GM19328 (cell line): ENCODE data around the gene EMILIN1.
"Not testable (repeated sequence)": the region's sequence is repeated elsewhere in the genome, so short reads cannot be mapped to it uniquely, and the experiment has no call there.

Source experiments
- ATAC-seq: cut with Tn5 transposase; IDR thresholded peaks from one replicate; pipeline ENCODE4 v1.9.1; 2021; ENCODE audit warnings: mild to moderate bottlenecking, moderate library complexity; ENCODE audit not compliant: unreplicated experiment

EMILIN1 gene

GRCh38 chr2:27053776-27054175 is 24.6 kb upstream of the EMILIN1 start:
- ATAC-seq: no peak

DNA sequence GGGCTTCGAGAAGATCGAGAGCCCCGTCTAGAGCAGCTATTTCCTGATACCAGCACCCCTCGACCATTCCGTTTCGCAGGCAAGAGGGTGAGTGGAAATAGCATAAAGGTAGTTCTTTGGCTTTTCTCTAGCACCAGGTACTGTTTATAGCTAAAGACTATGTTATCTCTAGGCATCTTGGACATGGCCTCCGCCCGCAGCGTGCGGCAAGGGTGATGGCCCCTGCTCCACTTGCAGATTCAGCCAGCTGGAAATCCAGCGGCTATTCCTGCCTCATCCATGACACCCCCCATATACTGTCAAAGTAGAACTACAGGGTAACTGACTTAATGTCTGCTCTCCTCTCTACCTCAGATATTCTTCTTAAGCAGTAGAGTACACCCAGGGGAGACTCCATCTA is 23.7 kb upstream of the EMILIN1 start:
- ATAC-seq: no peak

DNA sequence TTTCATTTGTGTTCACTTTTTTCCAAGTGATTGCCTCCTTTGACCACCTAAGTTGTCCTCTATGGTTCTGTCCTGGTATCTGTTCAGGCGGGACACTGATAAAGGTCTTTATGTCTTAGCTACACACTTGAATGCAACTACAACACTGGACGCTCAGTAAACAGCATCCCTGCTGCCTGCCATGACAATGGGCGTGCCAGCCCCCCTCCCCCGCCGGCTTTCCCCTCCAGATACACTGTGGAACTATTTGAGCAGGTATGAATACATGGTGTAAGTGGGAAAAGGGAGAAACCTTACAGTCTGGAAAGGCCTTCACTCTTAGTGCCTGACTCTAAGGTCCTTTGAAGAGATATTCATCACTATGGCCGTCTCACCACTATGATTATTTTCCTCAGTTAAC is 21.2 kb upstream of the EMILIN1 start:
- no peak for ATAC-seq

GRCh38 chr2:27058210-27058609 is 20.2 kb upstream of the EMILIN1 start:
- no peak for ATAC-seq

DNA sequence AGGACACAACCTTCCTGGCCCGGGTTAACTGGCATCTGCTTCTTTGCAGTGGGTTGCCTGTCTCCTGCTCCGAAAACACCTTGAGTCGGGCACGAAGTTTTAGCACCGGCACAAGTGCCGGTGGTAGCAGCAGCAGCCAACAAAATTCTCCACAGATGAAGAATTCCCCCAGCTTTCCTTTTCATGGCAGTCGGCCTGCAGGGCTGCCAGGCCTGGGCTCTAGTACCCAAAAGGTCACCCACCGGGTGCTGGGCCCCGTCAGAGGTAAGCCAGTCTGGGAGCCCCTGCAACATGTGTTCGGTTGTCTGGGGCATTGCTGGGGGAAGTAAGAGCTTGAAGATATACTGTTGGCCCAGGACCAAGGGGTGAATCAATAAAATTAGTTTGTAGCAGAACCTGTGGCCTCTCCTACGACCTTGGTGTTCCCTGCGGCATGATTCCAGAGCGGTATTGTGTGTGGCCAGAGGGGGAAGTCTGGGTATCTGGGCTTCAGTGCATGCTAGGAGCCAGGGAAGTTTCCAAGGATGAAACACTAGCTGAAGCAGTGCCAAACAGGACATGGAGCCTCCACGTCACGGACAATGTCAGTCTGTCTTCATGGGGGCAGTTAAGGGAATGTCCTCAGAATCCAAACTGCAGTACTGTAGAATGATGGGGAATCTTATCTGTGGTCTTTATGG is 19.1 kb upstream of the EMILIN1 start:
- no peak for ATAC-seq

GRCh38 chr2:27060323-27060722 is 18.1 kb upstream of the EMILIN1 start:
- ATAC-seq: no peak

DNA sequence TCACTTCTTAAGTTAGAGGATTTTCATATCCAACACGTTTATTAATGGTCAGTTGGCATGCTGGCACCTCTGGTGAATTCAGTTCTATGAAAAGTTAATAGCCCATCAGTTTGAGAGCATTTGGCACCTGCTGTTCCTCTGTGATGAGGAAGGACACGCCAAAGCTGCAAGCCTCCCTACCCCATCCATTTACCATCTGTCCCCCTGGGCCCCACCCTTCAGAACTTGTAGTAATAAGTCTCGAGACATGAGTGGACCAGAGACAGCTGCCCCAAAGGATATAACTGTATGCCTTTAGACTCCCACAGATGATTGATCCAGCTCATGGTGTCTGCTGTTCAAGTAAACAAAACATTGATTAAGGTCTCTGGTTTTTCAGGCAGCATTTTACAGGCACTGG is 13.3 kb upstream of the EMILIN1 start:
- no peak for ATAC-seq

DNA sequence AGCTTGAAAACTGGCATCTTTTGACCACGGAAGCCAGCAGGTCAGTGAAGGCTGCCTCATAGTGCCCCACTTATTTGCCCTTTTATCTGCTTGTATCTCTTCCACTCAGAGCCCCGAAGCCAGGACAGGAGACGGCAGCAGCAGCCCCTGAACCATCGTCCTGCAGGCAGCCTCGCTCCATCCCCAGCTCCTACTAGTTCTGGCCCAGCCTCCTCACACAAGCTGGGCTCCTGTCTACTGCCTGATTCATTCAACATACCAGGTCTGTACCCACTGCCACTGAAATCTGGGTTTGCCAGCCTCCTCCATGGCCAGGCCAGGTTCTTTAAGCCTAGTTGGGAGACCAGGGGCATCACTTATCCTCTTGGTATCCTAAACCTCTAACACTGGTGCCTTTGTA is 11.0 kb upstream of the EMILIN1 start:
- no peak for ATAC-seq

GRCh38 chr2:27069436-27069835 is 9.0 kb upstream of the EMILIN1 start:
- no peak for ATAC-seq

DNA sequence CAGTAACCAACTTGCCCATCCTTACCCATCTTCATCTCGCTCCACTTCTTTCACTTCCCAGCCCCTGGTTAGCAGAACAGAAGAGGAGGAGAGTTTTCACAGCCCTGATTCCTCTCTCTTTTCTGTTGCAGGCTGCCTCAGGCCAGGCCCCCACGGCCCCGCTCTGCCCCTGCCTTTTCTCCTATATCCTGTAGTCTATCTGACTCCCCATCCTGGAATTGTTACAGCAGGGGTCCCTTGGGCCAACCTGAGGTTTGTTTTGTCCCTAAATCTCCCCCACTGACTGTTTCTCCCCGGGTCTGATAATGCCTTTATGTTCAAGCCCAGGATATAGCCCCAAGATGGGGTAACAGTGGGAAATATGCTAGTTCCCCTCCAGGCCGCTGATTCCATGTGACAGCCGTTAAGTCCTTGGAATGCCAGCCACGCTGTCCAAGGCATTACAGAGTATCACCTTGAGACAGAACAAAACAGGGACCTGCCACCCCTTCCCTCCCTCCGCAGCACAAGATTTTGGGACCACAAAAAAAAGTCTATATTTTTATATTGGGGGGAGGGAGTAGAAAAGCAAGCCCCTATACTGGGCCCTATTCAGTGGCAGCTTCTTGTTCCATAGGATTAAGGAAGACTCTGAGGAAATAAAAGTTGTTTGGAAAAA is 8.3 kb upstream of the EMILIN1 start:
- ATAC-seq: no peak

DNA sequence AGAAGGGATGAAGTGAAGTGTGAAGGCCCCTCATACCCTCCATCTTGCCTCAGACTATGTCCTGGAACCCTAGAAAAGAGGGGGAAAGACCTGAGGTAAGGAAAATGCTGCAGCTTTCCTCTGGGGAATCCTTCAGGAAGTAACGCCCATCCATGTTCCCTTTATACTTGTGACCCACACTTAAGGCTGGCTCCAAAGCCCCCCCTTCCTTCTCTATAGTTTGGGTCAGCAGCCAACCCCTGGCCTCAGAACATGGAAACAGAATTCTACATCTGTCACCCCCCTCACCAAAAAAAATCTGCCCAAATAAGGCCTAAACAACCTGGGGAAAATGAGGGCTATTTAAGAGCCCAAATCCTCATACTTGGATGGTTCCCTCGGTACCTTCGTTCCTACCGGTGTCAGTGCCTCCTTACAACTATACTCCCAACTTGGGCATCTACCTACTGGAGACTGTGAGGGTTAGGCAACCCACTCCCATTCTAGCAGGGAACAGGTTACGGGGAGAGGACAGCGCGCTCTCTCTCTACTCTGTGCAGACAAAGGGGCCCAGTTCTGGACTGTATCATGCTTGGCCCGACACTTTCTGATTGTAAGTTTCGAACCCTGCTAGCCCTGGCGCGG is 7.7 kb upstream of the EMILIN1 start:
- no peak for ATAC-seq

DNA sequence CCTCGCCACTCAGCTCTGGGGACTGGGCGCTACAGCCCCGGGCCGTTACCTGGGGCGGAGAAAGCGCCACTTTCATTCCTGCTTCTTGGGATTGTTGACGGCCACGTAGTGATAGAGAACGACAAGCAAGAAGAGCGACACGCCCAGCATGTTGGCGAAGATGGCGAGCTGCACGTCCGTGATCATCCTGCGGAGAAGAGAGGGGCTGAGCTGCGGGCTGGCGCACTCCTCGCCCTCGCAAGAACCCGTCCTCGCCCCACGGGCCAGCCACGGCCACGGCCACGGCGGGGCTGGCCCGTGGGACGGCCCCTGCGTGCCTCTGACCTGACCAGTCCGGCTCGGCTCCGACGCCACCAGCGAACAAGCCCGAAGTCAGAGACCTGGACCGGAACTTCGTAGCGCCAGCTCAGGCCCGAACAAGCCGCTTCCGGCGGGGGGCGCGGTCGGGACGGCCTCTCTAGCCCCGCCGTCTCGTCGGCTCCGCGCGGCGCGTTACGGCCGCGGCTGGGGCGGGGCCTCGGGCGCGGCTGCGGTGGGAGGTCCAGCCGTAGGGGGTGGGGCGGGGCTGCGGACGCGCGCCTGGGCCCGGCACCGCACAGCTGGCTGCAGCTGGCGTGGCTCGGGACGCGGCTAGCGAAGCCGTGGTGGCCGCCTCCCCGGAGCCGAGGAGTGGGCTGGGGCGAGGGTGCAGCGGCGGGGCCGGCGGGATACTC is 7.0 kb upstream of the EMILIN1 start, which contains the start of gene OST4:
TSS of gene OST4 (minus strand) at position 378 of the 713 bp plus-strand sequence.
- ATAC-seq: peak; percentile 85

DNA sequence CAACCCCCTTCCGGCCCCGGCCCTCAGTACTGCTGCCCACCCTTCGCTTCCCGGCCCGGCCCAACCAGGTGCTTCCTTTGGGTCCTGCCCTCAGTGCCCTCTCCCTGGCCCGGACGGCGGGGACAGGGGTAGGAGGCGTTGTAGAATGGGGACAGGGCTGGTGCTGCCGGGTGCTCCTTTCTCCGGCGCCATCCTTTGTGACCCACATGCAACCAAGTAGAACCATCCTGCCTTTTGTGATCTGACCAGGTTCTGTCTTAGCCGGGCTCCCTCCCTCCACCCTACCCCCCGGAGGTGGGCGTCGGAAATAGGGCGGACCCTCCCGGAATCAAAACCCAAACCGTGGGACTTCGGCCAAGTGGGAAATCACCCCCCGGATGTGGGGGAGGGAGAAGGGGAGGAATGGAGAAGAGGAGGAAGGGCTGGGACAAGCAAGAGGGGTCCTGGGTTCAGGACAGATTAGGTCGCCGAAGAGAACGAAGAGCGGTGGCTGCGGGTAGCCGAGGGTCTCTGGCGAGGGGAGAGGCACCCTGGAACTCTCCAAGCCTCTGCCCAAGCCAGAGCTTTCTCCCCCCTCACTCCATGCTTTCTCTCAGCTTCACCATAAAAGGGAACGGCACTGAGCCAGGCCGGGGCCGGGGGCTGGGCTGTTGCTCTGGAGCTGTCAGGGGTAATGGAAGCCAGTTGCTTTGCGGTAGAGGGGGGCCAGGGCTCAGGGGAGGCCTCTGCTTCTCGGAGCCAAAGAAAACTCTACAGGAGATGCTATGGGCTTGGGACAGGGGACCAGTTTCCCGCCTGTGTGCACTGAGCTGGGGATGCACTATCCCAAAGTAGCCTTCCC is 6.2 kb upstream of the EMILIN1 start:
- no peak for ATAC-seq

DNA sequence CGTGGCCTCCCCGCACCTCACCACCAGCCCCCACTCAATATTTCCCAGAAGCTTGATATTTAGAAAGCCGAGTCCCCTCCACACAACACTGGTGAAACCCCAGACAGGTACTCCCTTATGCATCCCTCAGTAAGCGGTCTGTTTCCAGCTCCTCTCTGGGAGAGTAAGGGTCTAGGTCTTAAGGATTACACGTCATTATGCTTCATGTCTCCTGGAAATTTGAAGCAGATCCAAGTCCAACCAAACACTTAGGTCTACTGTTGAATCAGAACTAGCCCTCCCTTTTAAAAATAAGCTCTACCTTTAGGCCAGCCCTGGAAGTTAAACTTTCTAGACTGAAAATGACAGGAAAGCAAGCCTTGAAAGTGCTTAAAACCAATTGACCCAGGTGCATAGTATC is 5.5 kb upstream of the EMILIN1 start:
- ATAC-seq: no peak

DNA sequence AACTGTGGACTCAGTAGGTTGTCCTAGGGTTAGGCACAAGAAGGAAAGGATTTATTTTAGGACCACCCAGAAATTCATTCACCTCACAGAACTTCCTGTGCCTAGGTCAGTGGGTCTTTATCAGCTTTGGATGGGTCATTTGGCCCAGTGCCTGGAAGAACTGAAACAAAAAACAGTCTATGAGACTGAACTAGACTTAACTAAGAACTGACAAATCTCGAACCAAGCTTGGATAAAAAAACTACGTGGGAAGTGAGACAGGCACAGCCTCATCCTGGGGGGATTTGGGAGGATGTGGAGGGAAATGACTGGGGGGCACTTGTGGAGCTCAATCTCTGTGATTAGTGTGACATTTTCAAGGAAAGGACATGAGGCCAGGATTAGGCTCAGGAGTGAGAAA is 4.6 kb upstream of the EMILIN1 start:
- ATAC-seq: no peak

GRCh38 chr2:27074738-27075565 is 3.5 kb upstream of the EMILIN1 start:
- ATAC-seq: no peak

DNA sequence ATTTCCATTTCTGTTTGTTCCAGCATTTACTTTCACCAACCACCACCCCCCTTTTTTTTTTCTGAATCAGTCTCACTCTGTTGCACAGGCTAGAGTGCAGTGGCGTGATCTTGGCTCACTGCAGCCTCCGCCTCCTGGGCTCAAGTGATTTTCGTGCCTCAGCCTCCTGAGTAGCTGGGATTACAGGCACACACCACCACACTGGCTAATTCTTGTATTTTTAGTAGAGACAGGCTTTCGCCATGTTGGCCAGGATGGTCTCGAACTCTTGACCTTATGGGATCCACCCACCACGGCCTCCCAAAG is 2.9 kb upstream of the EMILIN1 start:
- ATAC-seq: not testable (repeated sequence)

DNA sequence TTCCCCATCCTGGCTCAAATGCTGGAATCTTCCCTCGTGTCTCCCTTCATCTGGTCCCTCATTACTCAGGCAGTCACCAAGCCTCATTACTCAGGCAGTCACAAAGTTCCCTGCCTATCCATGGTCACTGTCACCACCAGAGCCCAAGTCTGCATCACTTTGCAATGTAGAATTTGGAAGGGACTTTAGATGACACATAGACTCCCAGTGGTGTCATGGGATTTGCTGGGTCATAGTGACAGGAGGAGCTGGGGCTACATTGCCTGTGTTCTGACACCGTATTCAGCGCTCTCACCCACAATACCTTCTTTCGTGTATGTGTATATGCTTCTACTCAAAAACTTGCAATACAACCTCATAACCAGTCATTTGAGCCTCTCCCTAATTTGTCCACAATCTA is 2.1 kb upstream of the EMILIN1 start:
- no peak for ATAC-seq

DNA sequence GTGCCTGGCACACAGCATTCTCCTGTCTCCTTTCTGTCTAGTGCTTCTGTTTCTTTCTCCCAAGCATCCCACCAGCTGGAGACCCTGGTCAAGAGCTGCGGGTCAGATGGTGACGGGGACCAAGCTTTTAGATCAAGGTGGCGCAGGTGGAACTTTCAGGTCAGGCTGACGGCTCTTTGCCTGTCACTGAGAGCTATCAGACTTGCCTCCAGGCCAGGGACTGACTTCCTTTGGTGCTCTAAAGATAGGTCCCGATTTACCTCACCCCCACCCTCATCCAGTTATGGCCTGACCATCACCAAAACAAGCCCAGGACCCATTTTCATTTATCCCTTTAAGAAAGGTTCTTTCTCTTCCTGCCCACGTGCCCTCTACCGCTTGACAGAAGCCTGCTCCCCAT is 1.2 kb upstream of the EMILIN1 start:
- no peak for ATAC-seq
